ENCODE results near the gene CFH. TPM values are rescaled to one million over a fixed set of nuclear protein-coding genes. Genes with fewer than 3 reads are reported as not detected.
"Not testable (repeated sequence)": the region's sequence is repeated elsewhere in the genome, so short reads cannot be mapped to it uniquely, and the experiment has no call there.

CFH gene
- total RNA-seq, 1 donor from 2014 or later = not detected

- Mint-ChIP-seq H3K4me3 (ENCODE audit: low read depth) (no peak overlapping the region), H3K27ac (no peak overlapping the region), H3K36me3 (ENCODE audit: insufficient read depth) (no peaks in the 10 kb centered on the region), H3K9me3 (ENCODE audit: low read depth) (peaks cover 9% of the 10 kb centered on the region), H3K27me3 (peaks cover 3% of the 10 kb centered on the region), H3K4me1 (ENCODE audit: low read depth) (no peaks in the 10 kb centered on the region)
- TF ChIP-seq, protein P1, sequence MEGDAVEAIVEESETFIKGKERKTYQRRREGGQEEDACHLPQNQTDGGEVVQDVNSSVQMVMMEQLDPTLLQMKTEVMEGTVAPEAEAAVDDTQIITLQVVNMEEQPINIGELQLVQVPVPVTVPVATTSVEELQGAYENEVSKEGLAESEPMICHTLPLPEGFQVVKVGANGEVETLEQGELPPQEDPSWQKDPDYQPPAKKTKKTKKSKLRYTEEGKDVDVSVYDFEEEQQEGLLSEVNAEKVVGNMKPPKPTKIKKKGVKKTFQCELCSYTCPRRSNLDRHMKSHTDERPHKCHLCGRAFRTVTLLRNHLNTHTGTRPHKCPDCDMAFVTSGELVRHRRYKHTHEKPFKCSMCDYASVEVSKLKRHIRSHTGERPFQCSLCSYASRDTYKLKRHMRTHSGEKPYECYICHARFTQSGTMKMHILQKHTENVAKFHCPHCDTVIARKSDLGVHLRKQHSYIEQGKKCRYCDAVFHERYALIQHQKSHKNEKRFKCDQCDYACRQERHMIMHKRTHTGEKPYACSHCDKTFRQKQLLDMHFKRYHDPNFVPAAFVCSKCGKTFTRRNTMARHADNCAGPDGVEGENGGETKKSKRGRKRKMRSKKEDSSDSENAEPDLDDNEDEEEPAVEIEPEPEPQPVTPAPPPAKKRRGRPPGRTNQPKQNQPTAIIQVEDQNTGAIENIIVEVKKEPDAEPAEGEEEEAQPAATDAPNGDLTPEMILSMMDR (IDR thresholded peaks at IDR 0.05; ENCODE audit: unreplicated experiment) = no peak
- no peak for DNase-seq (ENCODE audit: low spot score, unreplicated experiment)
Measured at GRCh38 chr1:196734006-196734405, 82.2 kb downstream of the CFH start.

- no peak for DNase-seq (ENCODE audit: low spot score, unreplicated experiment)
- Mint-ChIP-seq H3K9me3 (ENCODE audit: low read depth) (peaks cover 13% of the 10 kb centered on the region), H3K27me3 (peaks cover 3% of the 10 kb centered on the region), H3K4me3 (ENCODE audit: low read depth) (no peak overlapping the region), H3K4me1 (ENCODE audit: low read depth) (no peaks in the 10 kb centered on the region), H3K36me3 (ENCODE audit: insufficient read depth) (peaks cover 2% of the 10 kb centered on the region), H3K27ac (no peak overlapping the region)
- TF ChIP-seq, protein P1 (IDR thresholded peaks at IDR 0.05; ENCODE audit: unreplicated experiment) = no peak
Measured at GRCh38 chr1:196734460-196734859, 82.6 kb downstream of the CFH start.

GRCh38 chr1:196738730-196739129 lies 86.9 kb downstream of the CFH start:
- Mint-ChIP-seq H3K9me3 (ENCODE audit: low read depth) (peaks cover 11% of the 10 kb centered on the region), H3K4me1 (ENCODE audit: low read depth) (no peaks in the 10 kb centered on the region), H3K4me3 (ENCODE audit: low read depth) (no peak overlapping the region), H3K27me3 (no peaks in the 10 kb centered on the region), H3K36me3 (ENCODE audit: insufficient read depth) (peaks cover 2% of the 10 kb centered on the region), H3K27ac (no peak overlapping the region)
- no peak for DNase-seq (ENCODE audit: low spot score, unreplicated experiment)
- TF ChIP-seq, protein P1 (IDR thresholded peaks at IDR 0.05; ENCODE audit: unreplicated experiment) = no peak

DNA sequence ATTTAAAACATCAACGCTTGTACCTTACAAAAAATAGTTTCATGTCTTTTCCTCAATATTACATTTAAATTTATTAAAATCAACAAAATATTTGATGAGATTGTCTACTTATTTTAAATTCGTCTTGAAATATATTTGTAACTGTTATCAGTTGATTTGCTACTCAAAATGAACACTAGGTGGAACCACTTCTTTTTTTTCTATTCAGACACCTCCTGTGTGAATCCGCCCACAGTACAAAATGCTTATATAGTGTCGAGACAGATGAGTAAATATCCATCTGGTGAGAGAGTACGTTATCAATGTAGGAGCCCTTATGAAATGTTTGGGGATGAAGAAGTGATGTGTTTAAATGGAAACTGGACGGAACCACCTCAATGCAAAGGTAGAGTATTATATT lies 91.4 kb downstream of the CFH start:
- not testable (repeated sequence) for H3K36me3 Mint-ChIP-seq (ENCODE audit: insufficient read depth); DNase-seq (ENCODE audit: low spot score, unreplicated experiment); H3K4me3 Mint-ChIP-seq (ENCODE audit: low read depth); H3K9me3 Mint-ChIP-seq (ENCODE audit: low read depth); H3K27ac Mint-ChIP-seq; H3K4me1 Mint-ChIP-seq (ENCODE audit: low read depth); H3K27me3 Mint-ChIP-seq
- TF ChIP-seq, protein P1 (IDR thresholded peaks at IDR 0.05; ENCODE audit: unreplicated experiment) = peak; percentile 62

- H3K36me3 Mint-ChIP-seq (ENCODE audit: insufficient read depth); H3K9me3 Mint-ChIP-seq (ENCODE audit: low read depth); DNase-seq (ENCODE audit: low spot score, unreplicated experiment); H3K27ac Mint-ChIP-seq; H3K4me1 Mint-ChIP-seq (ENCODE audit: low read depth); H3K4me3 Mint-ChIP-seq (ENCODE audit: low read depth); H3K27me3 Mint-ChIP-seq: not testable (repeated sequence)
Measured at GRCh38 chr1:196765019-196765740, 113.3 kb downstream of the CFH start.

GRCh38 chr1:196769823-196770222 lies 118.0 kb downstream of the CFH start:
- H3K27ac Mint-ChIP-seq; H3K36me3 Mint-ChIP-seq (ENCODE audit: insufficient read depth); DNase-seq (ENCODE audit: low spot score, unreplicated experiment); H3K4me1 Mint-ChIP-seq (ENCODE audit: low read depth); H3K4me3 Mint-ChIP-seq (ENCODE audit: low read depth); H3K9me3 Mint-ChIP-seq (ENCODE audit: low read depth); H3K27me3 Mint-ChIP-seq: not testable (repeated sequence)

Data from progenitor cell of endocrine pancreas (in vitro differentiated cells).